Neural progenitor cell (in vitro differentiated cells): ENCODE data around the gene TUBA4B.

Source experiments
- CTCF ChIP-seq: fragments of 200-600 bp; sonication (generic); IDR thresholded peaks from 2 replicates; pipeline ENCODE4 v1.5.1; 2017; ENCODE audit warnings: antibody characterized with exemption, mild to moderate bottlenecking
- EZH2 ChIP-seq: fragments of 200-600 bp; sonication (generic); IDR thresholded peaks from 2 replicates; pipeline ENCODE4 v1.6.1; 2017; ENCODE audit warnings: antibody characterized with exemption, mild to moderate bottlenecking, moderate library complexity
- EZH2phosphoT487 ChIP-seq: fragments of 200-600 bp; sonication (generic); IDR thresholded peaks from 2 replicates; pipeline ENCODE4 v1.6.1; 2017; ENCODE audit warnings: antibody characterized with exemption

GRCh38 chr2:219246559-219246958, 6.5 kb upstream of the TUBA4B start:
- TF ChIP-seq CTCF (no peak), EZH2 (no peak), EZH2phosphoT487 (no peak)
